OCI-M2 (cell line): ENCODE results near the gene HEXIM1.

Experiments
- DNase-seq: peaks from one replicate; lab custom pipeline; 2025; ENCODE audit not compliant: unreplicated experiment; lab: John Stamatoyannopoulos, UW

Gene HEXIM1

GRCh38 chr17:45171338-45172231 is 23.3 kb downstream of the HEXIM1 start:
- DNase-seq, result no peak

- DNase-seq, result no peak
Measured at GRCh38 chr17:45172232-45172540, 23.9 kb downstream of the HEXIM1 start.

GRCh38 chr17:45172541-45173286 is 24.4 kb downstream of the HEXIM1 start:
- DNase-seq, result no peak

- DNase-seq, result no peak
Measured at GRCh38 chr17:45175759-45176115, 27.5 kb downstream of the HEXIM1 start.

GRCh38 chr17:45177563-45177962 is 29.3 kb downstream of the HEXIM1 start:
- DNase-seq, result no peak

GRCh38 chr17:45184144-45184543 is 35.9 kb downstream of the HEXIM1 start:
- DNase-seq, result no peak

- DNase-seq, result no peak
Measured at GRCh38 chr17:45186801-45187354, 38.6 kb downstream of the HEXIM1 start.

- no peak for DNase-seq
Measured at GRCh38 chr17:45189009-45189408, 40.7 kb downstream of the HEXIM1 start.

- no peak for DNase-seq
Measured at GRCh38 chr17:45190503-45191255, 42.4 kb downstream of the HEXIM1 start.

GRCh38 chr17:45195424-45195823 is 47.1 kb downstream of the HEXIM1 start:
- DNase-seq, result no peak

GRCh38 chr17:45197108-45197507 is 48.8 kb downstream of the HEXIM1 start:
- no peak for DNase-seq

- DNase-seq, result peak; percentile 82
Measured at GRCh38 chr17:45197555-45198334, 49.5 kb downstream of the HEXIM1 start.

- no peak for DNase-seq
Measured at GRCh38 chr17:45200701-45201100, 52.4 kb downstream of the HEXIM1 start.

GRCh38 chr17:45201457-45201856 is 53.2 kb downstream of the HEXIM1 start:
- no peak for DNase-seq
